ENCODE results near the gene PTPN21.

The PTPN21 gene

GRCh38 chr14:88479574-88479987 lies 75.2 kb downstream of the PTPN21 start:
- H3K4me1 ChIP-seq (ENCODE audit: insufficient read depth, insufficient read length) = no peaks in the 10 kb centered on the region
- TF ChIP-seq YY1 (IDR thresholded peaks at IDR 0.05; ENCODE audit: insufficient read depth, insufficient read length) = no peak
- no peak for TF ChIP-seq ZNF274 (IDR thresholded peaks at IDR 0.05; ENCODE audit: low read depth, low read length)
- no peak for TF ChIP-seq SUZ12 (IDR thresholded peaks at IDR 0.05; ENCODE audit: extremely low read depth, insufficient read depth, insufficient read length)
- no peak overlapping the region for H3K9ac ChIP-seq (ENCODE audit: insufficient read length, low read depth)
- H3K9me3 ChIP-seq (ENCODE audit: insufficient read depth, low read length) = no peaks in the 10 kb centered on the region
- H3K36me3 ChIP-seq (ENCODE audit: insufficient read depth, insufficient read length, low read length) = peaks cover 25% of the 10 kb centered on the region
- no peak for DNase-seq (ENCODE audit: low read depth, low spot score)
- H3K27me3 ChIP-seq (ENCODE audit: insufficient read depth, insufficient read length) = no peaks in the 10 kb centered on the region
- no peak overlapping the region for H3K4me3 ChIP-seq (ENCODE audit: insufficient read length, low read depth)

- no peaks in the 10 kb centered on the region for H3K27me3 ChIP-seq (ENCODE audit: insufficient read depth, insufficient read length)
- no peak for DNase-seq (ENCODE audit: low read depth, low spot score)
- H3K9me3 ChIP-seq (ENCODE audit: insufficient read depth, low read length) = no peaks in the 10 kb centered on the region
- peaks cover 25% of the 10 kb centered on the region for H3K36me3 ChIP-seq (ENCODE audit: insufficient read depth, insufficient read length, low read length)
- H3K4me1 ChIP-seq (ENCODE audit: insufficient read depth, insufficient read length) = no peaks in the 10 kb centered on the region
- H3K4me3 ChIP-seq (ENCODE audit: insufficient read length, low read depth) = no peak overlapping the region
- TF ChIP-seq SUZ12 (IDR thresholded peaks at IDR 0.05; ENCODE audit: extremely low read depth, insufficient read depth, insufficient read length) = no peak
- no peak for TF ChIP-seq ZNF274 (IDR thresholded peaks at IDR 0.05; ENCODE audit: low read depth, low read length)
- no peak for TF ChIP-seq YY1 (IDR thresholded peaks at IDR 0.05; ENCODE audit: insufficient read depth, insufficient read length)
- H3K9ac ChIP-seq (ENCODE audit: insufficient read length, low read depth) = no peak overlapping the region
These were observed 75.9 kb downstream of the PTPN21 start for GRCh38 chr14:88478931-88479330.

GRCh38 chr14:88477513-88478250 lies 77.1 kb downstream of the PTPN21 start:
- Histone ChIP-seq H3K4me1 (ENCODE audit: insufficient read depth, insufficient read length) (no peaks in the 10 kb centered on the region), H3K9ac (ENCODE audit: insufficient read length, low read depth) (no peak overlapping the region), H3K36me3 (ENCODE audit: insufficient read depth, insufficient read length, low read length) (peaks cover 27% of the 10 kb centered on the region), H3K27me3 (ENCODE audit: insufficient read depth, insufficient read length) (no peaks in the 10 kb centered on the region), H3K4me3 (ENCODE audit: insufficient read length, low read depth) (no peak overlapping the region), H3K9me3 (ENCODE audit: insufficient read depth, low read length) (no peaks in the 10 kb centered on the region)
- TF ChIP-seq YY1 (IDR thresholded peaks at IDR 0.05; ENCODE audit: insufficient read depth, insufficient read length) (no peak), ZNF274 (IDR thresholded peaks at IDR 0.05; ENCODE audit: low read depth, low read length) (no peak), SUZ12 (IDR thresholded peaks at IDR 0.05; ENCODE audit: extremely low read depth, insufficient read depth, insufficient read length) (no peak)
- DNase-seq (ENCODE audit: low read depth, low spot score) = no peak

- TF ChIP-seq ZNF274 (IDR thresholded peaks at IDR 0.05; ENCODE audit: low read depth, low read length) = no peak
- no peak for TF ChIP-seq YY1 (IDR thresholded peaks at IDR 0.05; ENCODE audit: insufficient read depth, insufficient read length)
- TF ChIP-seq SUZ12 (IDR thresholded peaks at IDR 0.05; ENCODE audit: extremely low read depth, insufficient read depth, insufficient read length) = no peak
- no peak overlapping the region for H3K9ac ChIP-seq (ENCODE audit: insufficient read length, low read depth)
- H3K9me3 ChIP-seq (ENCODE audit: insufficient read depth, low read length) = no peaks in the 10 kb centered on the region
- H3K4me3 ChIP-seq (ENCODE audit: insufficient read length, low read depth) = no peak overlapping the region
- H3K27me3 ChIP-seq (ENCODE audit: insufficient read depth, insufficient read length) = no peaks in the 10 kb centered on the region
- peaks cover 35% of the 10 kb centered on the region for H3K36me3 ChIP-seq (ENCODE audit: insufficient read depth, insufficient read length, low read length)
- DNase-seq (ENCODE audit: low read depth, low spot score) = no peak
- H3K4me1 ChIP-seq (ENCODE audit: insufficient read depth, insufficient read length) = no peaks in the 10 kb centered on the region
These were observed 78.0 kb downstream of the PTPN21 start for GRCh38 chr14:88476825-88477224.

GRCh38 chr14:88476214-88476774 lies 78.5 kb downstream of the PTPN21 start:
- Histone ChIP-seq H3K36me3 (ENCODE audit: insufficient read depth, insufficient read length, low read length) (peaks cover 37% of the 10 kb centered on the region), H3K9ac (ENCODE audit: insufficient read length, low read depth) (no peak overlapping the region), H3K9me3 (ENCODE audit: insufficient read depth, low read length) (no peaks in the 10 kb centered on the region), H3K4me3 (ENCODE audit: insufficient read length, low read depth) (no peak overlapping the region), H3K27me3 (ENCODE audit: insufficient read depth, insufficient read length) (no peaks in the 10 kb centered on the region), H3K4me1 (ENCODE audit: insufficient read depth, insufficient read length) (no peaks in the 10 kb centered on the region)
- TF ChIP-seq YY1 (IDR thresholded peaks at IDR 0.05; ENCODE audit: insufficient read depth, insufficient read length) = no peak
- TF ChIP-seq ZNF274 (IDR thresholded peaks at IDR 0.05; ENCODE audit: low read depth, low read length) = no peak
- no peak for TF ChIP-seq SUZ12 (IDR thresholded peaks at IDR 0.05; ENCODE audit: extremely low read depth, insufficient read depth, insufficient read length)
- no peak for DNase-seq (ENCODE audit: low read depth, low spot score)

GRCh38 chr14:88473791-88474190 lies 81.0 kb downstream of the PTPN21 start:
- no peaks in the 10 kb centered on the region for H3K9me3 ChIP-seq (ENCODE audit: insufficient read depth, low read length)
- DNase-seq (ENCODE audit: low read depth, low spot score) = no peak
- H3K36me3 ChIP-seq (ENCODE audit: insufficient read depth, insufficient read length, low read length) = peaks cover 44% of the 10 kb centered on the region

More at GRCh38 chr14:88473791-88474190, 81.0 kb downstream of the PTPN21 start:
- Histone ChIP-seq H3K9ac (ENCODE audit: insufficient read length, low read depth) (no peak overlapping the region), H3K27me3 (ENCODE audit: insufficient read depth, insufficient read length) (no peaks in the 10 kb centered on the region), H3K4me3 (ENCODE audit: insufficient read length, low read depth) (no peak overlapping the region), H3K4me1 (ENCODE audit: insufficient read depth, insufficient read length) (no peaks in the 10 kb centered on the region)
- TF ChIP-seq YY1 (IDR thresholded peaks at IDR 0.05; ENCODE audit: insufficient read depth, insufficient read length) = no peak
- no peak for TF ChIP-seq SUZ12 (IDR thresholded peaks at IDR 0.05; ENCODE audit: extremely low read depth, insufficient read depth, insufficient read length)
- TF ChIP-seq ZNF274 (IDR thresholded peaks at IDR 0.05; ENCODE audit: low read depth, low read length) = no peak
